GM19099 (cell line): Measurements from ENCODE around the gene LAMA4.

ENCODE experiments used
- POLR2A ChIP-seq: IDR thresholded peaks from 3 replicates; pipeline ENCODE4 v1.6.1; 2011; ENCODE audit warnings: low read depth; ENCODE audit not compliant: insufficient read length; ENCODE audit errors: extremely low read depth

LAMA4 gene

DNA sequence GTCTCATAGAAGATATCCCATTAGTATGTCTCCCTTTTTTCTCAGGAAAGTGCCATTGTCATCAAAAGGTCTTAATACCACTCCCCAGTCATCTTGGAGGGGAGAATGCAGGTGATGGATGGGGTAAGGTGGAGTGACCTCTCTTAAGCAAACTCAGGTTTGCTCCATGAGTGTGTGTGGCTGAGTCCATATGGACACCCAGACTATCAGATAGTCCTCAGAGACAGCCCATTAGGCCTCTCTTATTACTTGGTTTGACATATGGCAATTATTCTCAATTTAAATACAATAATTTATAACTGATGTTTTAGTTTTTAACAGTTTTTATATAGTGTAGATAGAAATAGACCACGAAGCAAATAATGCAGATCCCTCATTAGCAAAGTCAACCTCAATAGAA is 23.2 kb downstream of the LAMA4 start:
- no peak for TF ChIP-seq POLR2A

DNA sequence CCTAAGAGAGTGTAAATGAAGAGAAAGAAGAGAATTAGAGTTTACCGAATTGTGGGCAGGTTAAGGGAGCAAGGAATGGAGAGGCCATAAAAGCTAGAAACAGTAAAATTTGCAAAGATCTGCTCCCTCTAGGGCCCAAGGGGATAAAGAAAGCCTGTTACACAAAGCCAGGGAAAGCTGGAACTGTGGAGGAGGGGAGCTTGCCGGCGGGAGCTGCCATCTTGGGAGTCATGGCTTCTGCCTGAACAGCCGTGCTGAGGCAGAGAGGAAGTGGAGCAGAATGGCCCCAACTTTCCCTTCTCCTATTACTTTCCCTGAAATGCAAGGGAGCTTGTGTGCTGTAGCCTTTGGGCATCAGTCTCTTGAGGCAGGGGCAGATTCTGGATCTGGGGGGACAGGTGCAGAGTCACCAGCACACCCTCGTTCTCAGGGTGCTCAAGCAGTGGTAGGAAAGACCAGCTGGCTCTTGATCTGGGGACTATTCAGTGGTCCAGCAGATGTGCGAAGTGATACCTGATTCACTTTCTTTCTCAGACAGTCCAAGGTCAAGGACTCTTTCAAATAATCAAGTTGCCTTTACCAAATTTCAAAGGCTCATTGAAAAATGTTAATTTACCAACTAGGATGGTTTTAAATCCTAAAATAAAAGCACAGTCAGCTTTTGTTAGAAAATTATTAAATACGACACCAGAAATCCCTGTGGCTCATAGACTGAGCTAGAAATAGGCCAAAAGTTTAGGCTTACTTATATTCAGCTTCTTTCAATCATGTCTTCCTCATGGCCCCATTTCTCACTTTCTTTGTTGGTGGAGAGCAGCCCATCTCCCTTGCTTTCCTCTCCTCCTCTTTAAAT is 25.7 kb downstream of the LAMA4 start:
- no peak for TF ChIP-seq POLR2A

DNA sequence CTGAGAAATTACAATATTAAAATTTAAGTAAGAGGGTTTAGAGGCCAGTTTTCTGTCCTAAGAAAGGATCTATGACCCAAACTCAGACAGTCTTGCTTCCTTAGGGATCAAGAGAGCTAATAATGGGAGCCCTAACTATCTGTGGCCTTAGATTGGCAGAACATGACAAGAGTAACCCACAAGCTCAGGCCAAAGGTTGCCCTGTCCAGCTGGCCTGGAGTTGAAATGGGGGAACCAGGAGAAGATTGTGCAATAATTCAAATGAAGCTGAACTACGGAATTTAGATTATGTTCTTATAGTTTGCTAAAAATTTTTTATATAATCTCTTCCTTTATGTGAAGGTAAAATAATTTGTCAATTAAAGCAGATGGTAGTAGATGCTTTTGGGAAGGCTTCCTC is 26.4 kb downstream of the LAMA4 start:
- no peak for TF ChIP-seq POLR2A

- no peak for TF ChIP-seq POLR2A
Measured at GRCh38 chr6:112227411-112227810, 27.0 kb downstream of the LAMA4 start.

DNA sequence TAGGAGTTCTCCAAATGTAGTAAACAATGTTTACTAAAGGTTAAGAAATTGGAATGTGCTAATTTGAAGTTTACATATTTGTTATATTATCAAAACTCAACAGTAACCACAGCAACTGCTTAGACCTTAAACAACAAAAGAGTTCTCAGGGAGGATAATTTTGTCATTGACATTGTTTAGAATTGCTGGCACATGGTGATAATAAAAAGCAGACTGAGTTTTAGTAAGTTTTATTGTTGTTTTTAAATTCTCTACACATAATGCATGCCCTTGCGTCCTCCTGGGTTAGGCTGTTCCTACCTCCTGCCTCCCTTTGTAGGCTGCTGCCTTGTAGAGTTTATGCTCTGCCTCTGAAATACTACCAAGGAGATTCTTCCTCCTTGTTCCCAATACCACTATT is 28.7 kb downstream of the LAMA4 start:
- no peak for TF ChIP-seq POLR2A

DNA sequence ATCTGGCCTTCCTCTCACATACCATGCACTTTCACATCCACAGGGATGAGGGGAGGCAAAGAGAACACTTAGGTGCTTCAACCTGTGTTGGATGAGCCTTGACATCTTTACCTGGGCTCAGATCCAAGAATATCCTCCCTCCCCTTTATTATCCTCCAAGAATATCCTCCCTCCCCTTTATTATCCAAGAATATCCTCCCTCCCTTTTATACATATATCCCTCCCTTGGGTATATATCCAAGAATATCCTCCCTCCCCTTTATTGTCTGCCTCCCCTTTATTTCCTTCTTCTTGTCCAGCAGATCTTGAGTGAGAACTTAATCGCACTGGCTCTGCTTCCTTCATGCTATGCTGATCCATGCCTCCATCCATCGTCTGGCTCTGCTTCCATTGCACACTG is 30.3 kb downstream of the LAMA4 start:
- no peak for TF ChIP-seq POLR2A

- TF ChIP-seq POLR2A, result no peak
Measured at GRCh38 chr6:112223070-112223861, 31.1 kb downstream of the LAMA4 start.

DNA sequence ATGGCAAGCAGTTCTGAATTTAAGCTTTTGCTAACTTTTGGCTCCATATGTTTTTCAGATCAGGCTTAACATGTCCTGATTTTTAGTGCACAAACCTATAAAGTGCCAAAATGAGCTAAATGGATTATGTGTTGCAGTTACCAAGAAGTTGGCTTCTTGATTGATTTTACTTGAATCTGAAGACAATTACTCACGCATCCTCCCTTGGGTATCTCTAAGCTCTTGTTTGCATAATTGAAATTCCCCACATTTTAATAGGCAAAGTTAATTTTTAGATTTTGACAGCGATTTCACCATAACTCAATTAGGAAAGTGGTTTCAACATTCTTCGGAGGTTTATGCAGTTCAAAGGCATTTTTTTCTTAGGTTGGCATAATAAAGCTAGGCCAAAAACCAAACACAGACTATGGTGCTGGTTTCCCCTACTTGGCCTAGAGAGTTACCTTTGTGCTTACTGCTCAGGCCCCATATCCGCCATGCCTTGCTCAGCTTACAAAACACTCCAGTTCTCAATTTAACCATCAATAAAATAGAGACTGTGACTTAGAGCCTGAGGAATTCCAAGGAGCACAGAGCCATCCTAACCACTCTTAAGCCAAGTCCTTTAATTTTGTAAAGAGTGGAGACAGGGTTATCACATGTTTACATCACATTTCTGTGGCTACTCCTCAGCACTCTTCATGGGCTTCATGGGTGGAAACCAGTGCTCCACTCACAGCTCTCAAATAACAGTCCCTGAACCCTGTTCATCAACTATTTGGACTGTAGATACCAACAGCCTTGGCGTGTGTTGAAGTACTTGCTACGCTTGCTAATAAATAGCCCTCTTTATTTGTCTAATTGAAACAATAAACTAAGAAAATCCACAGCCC is 32.1 kb downstream of the LAMA4 start:
- no peak for TF ChIP-seq POLR2A

DNA sequence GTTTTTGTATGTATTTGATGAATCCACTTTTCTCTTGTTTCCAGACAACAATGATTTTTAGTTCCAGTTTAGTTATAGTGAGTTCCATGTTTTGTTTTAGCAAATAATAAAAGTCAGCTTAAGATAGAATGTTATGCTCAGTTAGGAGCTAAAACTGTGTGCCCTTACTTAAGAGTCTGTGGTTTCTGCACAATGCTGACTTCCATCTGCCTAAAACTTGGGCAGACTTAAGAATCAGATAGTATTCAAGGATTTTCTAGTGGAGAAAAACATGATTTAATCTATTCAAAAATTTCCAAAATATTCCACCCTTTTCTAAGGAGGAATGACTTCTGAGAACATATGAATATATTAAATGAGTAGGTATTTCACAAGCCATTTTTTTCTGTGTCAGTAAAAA is 32.8 kb downstream of the LAMA4 start:
- no peak for TF ChIP-seq POLR2A

DNA sequence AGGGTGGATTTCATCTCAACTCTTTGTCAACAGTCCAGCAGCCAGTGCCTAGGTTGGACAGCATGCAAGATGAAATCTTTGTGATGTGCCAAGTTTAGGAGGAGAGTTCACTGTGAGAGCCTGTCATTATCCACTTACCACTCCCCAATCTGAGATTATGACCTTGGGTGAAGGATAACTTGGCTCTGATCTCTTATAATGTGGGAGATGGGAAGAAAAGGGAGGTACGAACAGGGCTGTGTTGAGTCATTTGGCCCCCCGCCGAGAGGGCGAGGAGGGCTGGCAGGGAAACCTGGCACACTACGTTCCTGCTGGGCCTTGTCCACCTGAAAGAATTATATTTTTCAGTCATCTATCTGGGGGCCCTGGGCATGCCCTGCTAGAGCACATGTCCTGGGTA is 35.8 kb downstream of the LAMA4 start:
- TF ChIP-seq POLR2A, result no peak

DNA sequence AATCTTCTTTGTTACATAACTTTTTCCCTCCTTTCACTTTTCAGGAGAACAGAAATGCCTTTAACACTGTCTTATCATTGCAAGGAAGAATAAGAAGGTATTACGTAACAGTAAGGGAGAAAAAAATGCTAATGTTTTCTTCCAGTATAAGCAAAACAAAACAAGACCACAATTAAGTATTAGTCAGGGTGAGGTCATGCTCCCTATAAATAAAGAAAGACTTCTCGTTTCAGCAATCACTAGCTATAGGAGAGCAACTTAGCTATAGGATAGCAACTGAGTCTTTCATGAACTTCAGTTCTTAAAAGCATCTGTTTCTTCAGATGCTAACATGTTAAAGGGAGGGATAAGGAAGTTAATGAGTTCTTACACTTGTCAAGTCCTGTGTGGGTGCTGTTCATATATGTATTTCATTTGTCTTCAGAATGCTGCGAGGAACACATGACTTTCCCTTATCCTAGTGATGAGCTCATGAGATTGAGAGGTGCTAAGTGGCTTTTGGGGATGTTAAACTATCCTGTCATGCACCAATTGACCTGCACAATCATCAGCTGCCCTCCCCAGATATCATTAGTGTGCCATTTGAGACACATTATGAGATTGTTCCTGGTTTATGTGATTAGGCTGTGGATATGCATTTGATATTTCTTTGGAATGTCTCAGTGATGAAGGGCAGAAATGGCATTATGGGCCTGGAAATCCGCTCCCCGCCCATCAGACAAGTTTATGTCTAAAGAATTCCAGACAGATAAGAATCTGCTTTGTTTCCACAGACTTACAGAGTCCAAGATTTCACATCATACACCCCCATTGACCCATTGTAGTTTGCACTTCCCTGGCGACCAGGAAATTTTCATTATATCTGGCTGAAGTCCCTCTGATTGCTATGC is 37.5 kb downstream of the LAMA4 start:
- TF ChIP-seq POLR2A, result no peak

GRCh38 chr6:112215488-112216284 is 38.7 kb downstream of the LAMA4 start:
- TF ChIP-seq POLR2A, result no peak

- no peak for TF ChIP-seq POLR2A
Measured at GRCh38 chr6:112214739-112215269, 39.6 kb downstream of the LAMA4 start.
